ENCODE measurements around the gene AKT1. TPM values are rescaled to one million over a fixed set of nuclear protein-coding genes. Genes with fewer than 3 reads are reported as not detected.

The AKT1 gene
- total and polyA plus RNA-seq, 2 of the 13 experiments (the other 11 are each of a cell fraction or from before 2014, with no cell fraction given) = 96.2 to 116 TPM

- peak; percentile 50; the same call in 1 of the 2 replicates for TF ChIP-seq ATF2 (CRISPR knock-in tag; IDR thresholded peaks at IDR 0.05)
- peak; percentile 63; the same call in 1 of the 2 replicates for TF ChIP-seq YEATS4 (CRISPR knock-in tag; IDR thresholded peaks at IDR 0.05; ENCODE audit: borderline replicate concordance)
- TF ChIP-seq PRDM10 (CRISPR knock-in tag; IDR thresholded peaks at IDR 0.05; ENCODE audit: low read depth) = 0 out of 2 replicates have a peak, but pooled peaks have one; percentile 32
- no peak; the same call in 1 of the 2 replicates for TF ChIP-seq TFAP4 (IDR thresholded peaks at IDR 0.05; ENCODE audit: borderline replicate concordance, low read depth)
- no peak for TF ChIP-seq ZNF567 (CRISPR knock-in tag; IDR thresholded peaks at IDR 0.05; ENCODE audit: borderline replicate concordance)
- TF ChIP-seq MTERF4 (CRISPR knock-in tag; IDR thresholded peaks at IDR 0.05) = no peak
- TF ChIP-seq MBD4 (IDR thresholded peaks at IDR 0.05; ENCODE audit: borderline replicate concordance, low read length) = no peak
- no peak for TF ChIP-seq IRF9 (CRISPR knock-in tag; IDR thresholded peaks at IDR 0.05; ENCODE audit: borderline replicate concordance)
- no peak for TF ChIP-seq ZNF335 (CRISPR knock-in tag; IDR thresholded peaks at IDR 0.05)
- no peak for TF ChIP-seq TEAD2 (CRISPR knock-in tag; IDR thresholded peaks at IDR 0.05)
- peak; percentile 41 for TF ChIP-seq SIX1 (CRISPR knock-in tag; IDR thresholded peaks at IDR 0.05; ENCODE audit: borderline replicate concordance)
- peak; percentile 94 for TF ChIP-seq NFYB (CRISPR knock-in tag; IDR thresholded peaks at IDR 0.05)
- 0 out of 2 replicates have a peak, but pooled peaks have one; percentile 47 for TF ChIP-seq ZBTB34 (CRISPR knock-in tag; IDR thresholded peaks at IDR 0.05)
- TF ChIP-seq ZNF607 (CRISPR knock-in tag; IDR thresholded peaks at IDR 0.05; ENCODE audit: borderline replicate concordance) = 0 out of 2 replicates have a peak, but pooled peaks have one; percentile 62
- 0 out of 2 replicates have a peak, but pooled peaks have one; percentile 75 for TF ChIP-seq BORCS8-MEF2B (CRISPR knock-in tag; IDR thresholded peaks at IDR 0.05)
- TF ChIP-seq ZMAT5 (CRISPR knock-in tag; IDR thresholded peaks at IDR 0.05; ENCODE audit: borderline replicate concordance, low read depth) = no peak
- 0 out of 2 replicates have a peak, but pooled peaks have one; percentile 43 for TF ChIP-seq ZNF232 (CRISPR knock-in tag; IDR thresholded peaks at IDR 0.05; ENCODE audit: borderline replicate concordance)
- peak; percentile 19 for TF ChIP-seq ZEB1 (IDR thresholded peaks at IDR 0.05; ENCODE audit: insufficient replicate concordance, low read depth)
Observed at GRCh38 chr14:104766863-104767633, 28.5 kb downstream of the AKT1 start (continued).
